NCI-H69 (cell line): ENCODE results near the gene ANO1.

Experiments
- DNase-seq: peaks from one replicate; lab custom pipeline; 2025; lab: John Stamatoyannopoulos, UW

Gene ANO1

DNA sequence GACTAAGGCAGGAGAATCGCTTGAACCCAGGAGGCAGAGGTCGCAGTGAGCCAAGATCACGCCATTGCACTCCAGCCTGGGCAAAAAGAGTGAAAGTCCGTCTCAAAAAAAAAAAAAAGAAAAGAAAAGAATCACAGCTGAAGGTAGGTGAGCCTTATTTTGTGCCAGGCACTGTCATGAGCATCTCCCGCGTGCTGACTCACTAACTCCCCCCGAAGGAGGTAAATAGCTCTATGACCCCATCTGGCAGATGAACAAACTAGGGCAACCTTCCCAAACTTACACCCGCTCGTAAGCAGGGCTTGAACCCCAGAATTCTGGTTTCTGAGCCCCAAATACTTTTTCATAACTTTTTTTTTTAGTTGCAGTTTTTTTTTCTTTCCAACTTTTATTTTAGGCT, 60.3 kb downstream of the ANO1 start:
- DNase-seq, result peak; percentile 40

DNA sequence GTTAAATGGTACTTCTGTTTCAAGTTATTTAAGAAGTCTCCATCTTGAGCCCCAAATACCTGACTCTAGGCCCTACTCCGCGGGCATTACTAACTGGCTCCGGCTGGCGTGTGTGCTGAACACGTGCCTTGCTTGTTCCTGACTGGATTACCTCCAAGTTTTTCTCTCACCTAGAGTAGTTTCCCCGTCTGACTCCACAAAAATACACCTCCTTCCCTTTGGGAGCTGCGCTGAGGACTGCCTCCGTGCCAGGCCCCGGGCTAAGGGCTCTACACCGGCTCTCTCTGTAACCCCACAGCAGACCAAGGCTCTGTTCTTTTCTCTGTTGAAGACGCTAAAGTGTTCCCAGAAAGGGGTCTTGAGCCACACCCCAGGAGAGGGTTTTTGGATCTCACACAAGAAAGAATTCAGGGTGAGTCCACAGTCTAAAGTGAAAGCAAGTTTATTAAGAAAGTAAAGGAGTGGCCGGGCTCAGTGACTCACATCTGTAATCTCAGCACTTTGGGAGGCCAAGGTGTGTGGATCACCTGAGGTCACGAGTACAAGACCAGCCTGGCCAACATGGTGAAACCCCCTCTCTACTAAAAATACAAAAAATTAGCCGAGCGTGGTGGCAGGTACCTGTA, 61.8 kb downstream of the ANO1 start:
- DNase-seq, result no peak

DNA sequence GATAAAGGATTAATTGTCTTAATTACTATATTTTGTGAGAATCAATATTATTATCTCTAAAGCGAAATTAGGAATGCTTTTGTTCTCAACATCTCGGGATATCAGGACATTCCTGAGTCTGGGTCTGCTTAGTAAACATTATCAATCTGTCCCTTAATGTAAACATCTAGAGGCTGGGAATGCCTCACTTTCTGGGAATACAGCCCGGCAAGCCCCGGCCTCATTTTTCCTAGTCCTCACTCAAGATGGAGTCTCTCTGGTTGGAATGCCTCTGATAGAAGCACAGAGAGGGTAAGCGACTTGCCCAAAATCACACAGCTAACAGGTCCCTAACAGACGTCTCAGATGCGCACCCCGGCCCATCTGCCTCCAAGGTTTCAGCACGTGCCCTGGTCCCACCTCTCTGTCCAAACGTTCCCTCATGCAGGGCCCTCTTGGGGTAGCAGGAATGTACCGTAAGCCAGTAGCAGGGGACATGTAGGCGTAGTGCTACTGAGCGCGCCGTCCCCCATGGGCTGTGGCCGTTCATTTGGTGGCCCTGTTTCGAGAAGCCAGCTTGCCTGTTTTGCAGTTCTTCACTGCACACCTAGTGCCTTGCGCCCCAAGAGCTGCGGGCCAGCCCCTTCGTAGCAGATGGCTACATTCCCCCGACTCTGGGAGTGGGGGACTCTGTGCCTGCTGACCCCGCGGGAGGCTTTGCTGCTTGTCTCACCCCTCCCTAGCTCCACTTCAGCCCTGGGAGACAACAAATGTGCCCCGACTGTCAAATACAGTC, 62.8 kb downstream of the ANO1 start:
- DNase-seq, result peak; percentile 43

- peak; percentile 97 for DNase-seq
Measured at GRCh38 chr11:70141486-70142220, 63.5 kb downstream of the ANO1 start.

- DNase-seq, result peak; percentile 92
Measured at GRCh38 chr11:70142221-70142875, 64.2 kb downstream of the ANO1 start.

DNA sequence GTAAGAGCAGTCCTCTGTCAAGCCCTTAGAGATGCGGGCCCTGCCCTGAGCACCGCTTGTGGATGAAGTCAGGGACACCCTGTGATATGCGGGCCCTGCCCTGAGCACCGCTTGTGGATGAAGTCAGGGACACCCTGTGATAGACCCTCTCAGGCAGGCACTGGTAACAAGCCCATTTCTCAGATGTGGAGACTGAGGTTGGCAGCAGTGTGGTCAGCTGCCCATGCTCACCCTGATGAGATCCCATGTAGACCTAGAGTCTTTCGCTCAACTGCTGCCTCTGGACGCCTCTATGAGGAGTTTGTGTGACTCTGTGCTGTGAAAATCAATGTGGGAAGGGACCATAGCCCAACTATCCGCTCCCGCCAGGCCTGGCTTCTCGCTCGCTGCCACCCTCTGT, 66.1 kb downstream of the ANO1 start:
- DNase-seq, result no peak

GRCh38 chr11:70145071-70145470, 67.0 kb downstream of the ANO1 start:
- no peak for DNase-seq

- DNase-seq, result no peak
Measured at GRCh38 chr11:70145841-70146240, 67.7 kb downstream of the ANO1 start.

DNA sequence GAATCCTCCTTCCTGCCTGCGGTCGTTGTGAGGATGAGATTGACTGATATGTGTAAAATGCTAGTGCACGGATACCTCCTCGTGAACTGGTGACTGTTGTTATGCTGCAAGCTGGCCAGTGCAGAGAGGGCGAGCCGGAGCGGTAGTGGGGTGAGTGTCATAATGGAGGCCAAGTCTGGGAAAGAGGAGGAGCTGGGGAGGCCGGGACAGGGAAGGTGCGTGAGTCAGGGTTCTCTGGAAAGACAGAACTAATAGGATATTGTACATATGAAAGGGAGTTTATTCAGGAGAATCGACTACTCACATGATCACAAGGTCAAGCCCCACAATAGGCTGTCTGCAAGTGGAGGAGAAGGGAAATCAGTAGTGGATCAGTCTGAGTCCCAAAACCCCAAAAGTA, 68.2 kb downstream of the ANO1 start:
- DNase-seq, result no peak

DNA sequence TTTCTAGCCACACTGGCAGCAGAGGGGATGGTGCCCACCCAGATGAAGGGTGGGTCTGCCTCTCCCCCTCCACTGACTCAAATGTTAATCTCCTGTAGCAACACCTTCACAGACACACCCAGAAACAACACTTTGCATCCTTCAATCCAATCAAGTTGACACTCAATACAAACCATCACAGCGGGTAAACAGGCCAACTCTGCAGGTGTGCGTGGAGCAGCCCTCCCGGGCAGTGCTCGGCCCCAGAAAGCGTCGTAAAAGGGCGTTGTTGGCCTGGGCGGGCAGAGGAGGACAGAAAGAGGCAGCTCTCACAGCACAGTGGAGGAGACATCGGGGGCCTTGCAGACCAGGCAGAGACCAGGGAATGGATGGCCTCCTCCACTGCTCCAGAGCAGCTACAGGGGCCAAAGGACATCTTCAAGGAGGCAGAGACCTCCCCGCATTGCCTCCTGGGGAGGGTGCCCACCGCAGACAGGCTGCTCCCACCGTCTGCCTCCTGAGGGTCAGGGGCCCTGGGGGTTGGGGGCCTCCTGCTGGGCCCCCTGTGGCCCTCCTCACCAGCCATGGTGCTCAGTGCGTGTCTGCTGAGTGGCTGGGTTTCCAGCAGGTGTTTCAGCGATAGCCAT, 68.9 kb downstream of the ANO1 start:
- peak; percentile 80 for DNase-seq

DNA sequence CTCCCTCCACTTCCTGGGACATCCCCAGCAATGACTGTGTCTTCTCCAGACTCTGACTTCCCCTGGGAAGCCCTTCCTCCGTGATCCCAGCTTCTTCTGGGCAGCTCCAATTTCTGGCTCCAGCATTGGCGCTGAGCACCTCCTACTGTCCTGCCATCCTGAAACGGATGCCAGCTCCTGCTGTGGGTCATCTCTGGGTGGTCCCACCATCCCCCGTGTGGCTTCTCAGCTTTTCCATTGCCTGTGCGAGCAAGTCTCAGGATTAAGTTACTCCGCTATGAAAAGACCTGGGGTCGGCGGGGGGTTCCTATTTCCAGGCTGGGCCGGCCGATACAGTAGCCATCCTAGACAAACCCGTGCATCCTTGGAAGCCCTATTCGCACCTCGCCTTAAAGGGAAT, 69.6 kb downstream of the ANO1 start:
- DNase-seq, result no peak

GRCh38 chr11:70151671-70152070, 73.6 kb downstream of the ANO1 start:
- no peak for DNase-seq

DNA sequence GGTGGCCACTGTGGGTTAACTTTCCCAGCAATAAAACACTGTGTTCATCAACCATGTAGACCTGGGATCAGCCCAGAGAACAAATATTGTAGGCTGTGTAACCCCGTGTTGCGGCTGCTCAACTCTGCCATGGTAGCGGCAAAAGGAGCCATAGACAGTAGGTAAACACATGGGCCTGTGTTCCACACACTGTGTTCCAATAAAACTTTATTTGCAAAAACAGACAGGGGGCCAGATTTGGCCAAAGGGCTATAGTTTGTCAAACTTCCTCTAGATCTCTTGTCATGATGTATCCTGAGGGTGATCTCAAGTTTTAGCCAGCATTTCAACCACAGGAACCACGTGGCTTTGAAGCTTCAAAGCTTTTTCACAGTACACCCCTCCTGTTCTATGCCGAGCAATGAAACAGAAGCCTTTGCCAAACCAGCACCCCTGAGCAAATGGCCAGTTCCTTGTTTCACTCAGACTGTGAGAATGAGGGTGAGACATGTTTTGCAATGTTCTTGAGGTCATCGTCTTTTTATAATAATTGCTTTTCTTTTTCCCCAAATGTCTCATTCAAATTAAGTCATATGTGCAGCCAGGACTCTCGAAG, 75.1 kb downstream of the ANO1 start:
- no peak for DNase-seq

DNA sequence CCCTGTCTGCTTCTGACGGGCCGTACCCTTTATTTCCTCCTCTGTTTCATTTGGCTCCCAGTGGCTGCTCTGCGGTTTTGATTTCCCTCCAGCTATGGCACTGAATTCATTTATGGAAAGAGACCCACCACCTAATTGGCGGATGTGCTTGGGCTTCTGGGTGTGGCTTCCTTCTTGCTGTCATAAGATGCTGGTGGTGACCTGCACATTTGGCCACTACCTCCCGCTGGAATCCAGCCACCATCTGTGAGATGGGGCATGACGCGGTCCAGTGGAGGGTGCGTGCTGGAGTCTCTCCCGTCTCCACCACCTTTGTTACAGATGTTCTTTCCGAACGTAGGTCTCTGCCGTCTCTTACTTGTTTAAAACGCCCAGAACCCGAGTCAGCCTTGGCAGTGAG, 77.3 kb downstream of the ANO1 start:
- no peak for DNase-seq

DNA sequence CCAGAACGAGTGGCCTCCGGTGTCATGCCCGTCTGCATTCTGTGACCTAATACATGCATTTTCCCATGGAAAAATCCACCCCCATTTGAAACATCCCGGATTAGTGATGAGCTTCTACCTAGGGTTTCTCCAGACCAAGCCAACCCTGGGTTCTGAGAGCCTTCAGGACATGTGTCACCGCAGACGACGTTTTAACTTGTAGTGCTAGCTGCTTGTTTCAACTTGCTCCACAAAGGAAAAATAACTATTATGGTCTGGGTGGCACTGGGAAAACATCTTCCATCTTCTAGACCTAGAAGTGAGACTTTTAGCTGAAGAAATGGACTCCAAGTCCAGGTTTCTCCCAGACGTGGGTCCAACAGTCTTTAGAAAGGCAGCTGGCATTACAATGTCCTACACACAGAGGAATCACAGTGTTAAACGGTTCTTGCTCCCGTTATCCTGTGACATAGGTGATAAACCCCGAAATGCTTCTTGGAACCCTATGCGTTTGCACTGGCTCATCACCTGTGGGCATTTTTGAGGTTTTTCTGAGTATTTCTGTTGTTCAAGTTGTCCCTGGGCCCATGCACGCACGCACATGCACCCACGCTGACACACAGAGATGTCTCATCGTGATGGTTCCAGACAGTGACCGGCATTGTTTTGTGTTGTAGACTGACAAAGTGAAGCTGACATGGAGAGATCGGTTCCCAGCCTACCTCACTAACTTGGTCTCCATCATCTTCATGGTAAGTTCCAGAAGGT, 78.3 kb downstream of the ANO1 start:
- DNase-seq, result no peak

DNA sequence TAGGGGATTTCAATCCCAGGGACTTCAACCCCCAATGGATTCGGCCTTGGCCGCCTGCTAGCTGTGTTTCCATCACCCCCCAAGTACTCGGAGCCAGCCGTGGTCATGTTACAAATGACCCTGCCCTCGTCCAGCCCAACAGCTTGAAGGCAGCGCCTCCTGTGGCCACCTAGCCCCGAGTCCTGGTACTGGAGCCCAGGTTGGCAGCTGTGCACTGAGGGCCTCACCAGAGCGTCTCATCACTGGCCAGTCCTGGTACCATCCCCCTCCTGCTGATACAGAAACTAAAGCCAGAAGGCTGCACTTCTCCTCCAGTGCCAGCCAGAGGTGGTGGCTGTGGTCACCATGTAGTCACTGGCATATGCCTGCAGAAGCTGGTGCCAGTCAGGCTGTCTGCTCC, 80.1 kb downstream of the ANO1 start:
- DNase-seq, result peak; percentile 25

GRCh38 chr11:70158757-70159389, 80.8 kb downstream of the ANO1 start:
- no peak for DNase-seq

DNA sequence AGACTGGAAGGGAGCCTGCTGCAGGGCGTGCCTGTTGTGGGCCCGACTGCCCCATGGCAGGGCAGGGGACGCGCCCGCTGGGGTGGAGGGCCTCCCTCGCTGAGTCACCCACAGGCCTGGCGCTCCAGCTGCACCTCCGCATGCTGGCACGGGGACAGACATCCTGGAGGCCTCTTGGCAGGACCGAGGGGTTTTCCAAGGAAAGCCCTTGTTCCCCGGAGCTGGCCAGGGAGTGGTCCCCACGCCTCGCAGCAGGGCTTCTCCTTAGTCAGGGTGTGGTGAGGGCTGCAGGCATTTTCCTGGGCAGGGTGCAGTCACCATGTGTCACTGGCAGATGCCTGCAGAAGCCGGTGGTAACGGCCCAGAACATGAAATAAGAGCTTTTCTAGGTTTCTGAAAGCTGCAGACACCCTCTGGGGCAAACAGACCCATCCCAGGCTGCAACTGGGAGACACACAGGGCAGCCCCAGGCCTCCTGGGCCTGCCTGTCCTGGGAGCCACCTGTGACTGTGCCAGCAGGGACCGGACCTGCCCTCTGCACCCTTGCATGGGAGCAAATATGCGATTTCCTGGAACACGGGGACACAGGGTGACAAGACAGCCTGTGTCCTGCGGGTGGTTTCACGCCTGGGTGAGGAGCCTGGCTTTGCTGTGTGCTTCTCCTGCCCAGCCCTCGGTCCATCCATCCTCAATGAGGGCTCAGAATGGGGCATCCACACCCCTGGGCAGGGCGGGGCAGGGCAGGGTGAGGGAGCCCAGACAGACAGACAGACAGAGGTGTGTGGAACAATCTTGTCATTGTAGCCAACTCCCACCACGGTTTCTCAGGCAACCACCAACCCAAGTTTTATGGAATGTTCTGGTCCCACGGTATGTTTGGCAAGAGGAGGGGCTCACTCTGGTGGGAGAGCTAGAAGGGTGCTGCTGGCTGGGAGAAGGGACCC, 81.8 kb downstream of the ANO1 start:
- DNase-seq, result peak; percentile 58

DNA sequence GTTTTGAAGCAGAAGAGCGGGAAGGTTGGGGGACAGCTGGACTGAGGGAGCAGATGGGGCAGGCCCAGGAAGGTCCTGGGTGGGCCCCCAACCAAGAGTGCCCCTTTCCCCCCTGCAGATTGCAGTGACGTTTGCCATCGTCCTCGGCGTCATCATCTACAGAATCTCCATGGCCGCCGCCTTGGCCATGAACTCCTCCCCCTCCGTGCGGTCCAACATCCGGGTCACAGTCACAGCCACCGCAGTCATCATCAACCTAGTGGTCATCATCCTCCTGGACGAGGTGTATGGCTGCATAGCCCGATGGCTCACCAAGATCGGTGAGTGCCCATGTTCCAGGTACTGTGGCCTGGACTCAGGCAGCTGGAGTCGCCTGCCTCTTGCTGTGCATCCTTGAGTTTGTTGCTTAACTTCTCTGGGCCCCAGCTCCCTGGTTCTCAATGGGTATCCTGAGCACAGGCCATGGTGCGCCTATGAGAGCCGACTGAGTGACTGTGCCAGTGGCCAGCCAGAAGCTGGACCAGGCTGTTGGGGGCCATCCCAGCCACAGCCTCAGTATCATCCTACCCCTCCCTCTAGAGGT, 83.0 kb downstream of the ANO1 start:
- DNase-seq, result no peak
